HG03439 (cell line): ENCODE data around the gene CHIT1.

ENCODE experiments used
- ATAC-seq: cut with Tn5 transposase; IDR thresholded peaks from one replicate; pipeline ENCODE4 v1.9.1; 2021; ENCODE audit warnings: mild to moderate bottlenecking, moderate library complexity; ENCODE audit not compliant: unreplicated experiment

The CHIT1 gene

DNA sequence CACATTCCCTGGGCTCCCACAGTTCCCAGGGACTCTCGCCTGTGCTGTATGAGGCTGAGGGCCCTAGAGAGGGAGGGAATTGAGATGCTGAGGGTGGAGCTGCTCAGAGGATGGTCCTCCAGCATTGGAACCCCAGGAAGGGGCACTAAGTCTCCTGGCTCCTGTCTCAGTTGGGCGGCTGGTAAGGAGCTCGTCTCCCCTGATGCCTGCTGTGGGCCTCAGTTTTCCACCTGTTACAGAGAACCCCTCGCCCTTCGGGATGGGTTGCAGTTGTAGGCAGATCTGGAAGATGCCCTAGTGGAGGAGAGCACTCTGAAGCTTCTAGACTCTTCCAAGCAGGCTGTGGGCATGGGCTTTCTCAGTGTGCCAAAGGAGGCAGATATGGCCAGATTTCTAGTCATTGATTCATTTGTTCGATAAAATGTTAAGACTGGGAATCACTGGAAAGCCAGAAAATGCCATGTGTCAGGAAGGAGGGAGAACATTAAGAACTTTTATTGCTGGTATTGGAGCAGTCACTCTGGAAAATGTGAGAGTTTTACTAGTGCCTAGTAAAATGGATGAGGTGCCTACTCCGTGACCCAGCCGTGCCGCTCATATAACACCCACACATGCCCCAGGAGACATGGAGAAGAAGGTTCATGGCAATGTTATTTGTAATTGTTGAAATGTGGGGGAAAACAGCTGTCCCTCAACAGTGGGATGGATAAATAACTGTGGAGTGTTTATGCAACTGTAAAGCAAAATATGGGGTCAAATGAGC, 53.0 kb downstream of the CHIT1 start:
- no peak for ATAC-seq

DNA sequence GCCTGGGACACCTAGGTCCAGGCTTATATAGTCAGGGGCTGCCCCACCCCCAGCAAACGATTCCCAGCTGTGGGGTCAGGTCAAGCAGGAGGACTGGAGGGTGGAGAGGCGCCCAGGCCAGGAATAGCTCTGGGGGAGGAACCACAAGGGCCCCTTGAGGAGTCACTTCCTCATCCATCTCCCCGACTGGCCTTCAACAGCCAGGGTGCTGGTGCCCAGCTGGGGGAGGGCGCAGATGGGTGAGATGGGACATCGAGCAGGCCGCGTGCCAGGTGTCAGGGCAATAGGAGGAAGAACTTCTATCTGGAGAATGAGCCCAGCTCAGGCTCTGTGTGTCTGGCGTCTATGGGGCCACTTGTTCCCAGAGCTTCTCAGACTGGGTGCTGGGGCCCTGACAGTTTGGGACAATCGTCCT, 53.6 kb downstream of the CHIT1 start:
- no peak for ATAC-seq

DNA sequence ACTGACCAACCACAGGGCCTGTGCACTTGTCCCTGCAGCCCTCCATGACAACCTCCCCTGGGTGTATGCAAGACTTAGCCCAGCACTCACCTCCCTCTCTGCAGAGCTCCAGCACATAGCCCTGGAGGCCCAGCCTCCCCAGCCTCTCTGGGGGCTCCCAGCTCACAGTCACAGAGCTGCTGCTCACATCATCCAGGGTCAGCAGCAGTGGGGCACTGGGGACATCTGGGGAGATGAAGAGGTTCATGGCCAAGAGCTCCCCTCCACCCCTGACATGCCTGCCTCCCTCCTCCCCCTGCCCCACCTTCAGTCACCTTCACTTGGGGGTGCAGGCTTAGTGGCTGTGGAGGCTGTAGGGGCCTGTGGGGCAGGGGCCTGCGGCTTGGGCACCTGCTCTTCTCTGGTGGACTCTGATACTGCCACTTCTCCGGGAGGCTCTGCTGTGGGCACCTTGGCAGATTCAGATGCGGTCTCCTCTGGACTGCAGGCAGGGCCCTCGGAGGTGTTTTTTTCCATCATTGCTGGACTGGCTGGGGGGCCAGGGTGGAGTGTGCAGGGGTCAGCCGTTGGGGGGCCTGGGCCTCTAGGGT, 54.1 kb downstream of the CHIT1 start, which contains the start of gene MYBPH:
MYBPH (minus strand) TSS at position 590 of the 590 bp plus-strand sequence; CDS start at position 519, 71 bp downstream.
- no peak for ATAC-seq

GRCh38 chr1:203174324-203174985, 55.0 kb downstream of the CHIT1 start:
- no peak for ATAC-seq

GRCh38 chr1:203173566-203173965, 55.9 kb downstream of the CHIT1 start:
- ATAC-seq, result no peak

DNA sequence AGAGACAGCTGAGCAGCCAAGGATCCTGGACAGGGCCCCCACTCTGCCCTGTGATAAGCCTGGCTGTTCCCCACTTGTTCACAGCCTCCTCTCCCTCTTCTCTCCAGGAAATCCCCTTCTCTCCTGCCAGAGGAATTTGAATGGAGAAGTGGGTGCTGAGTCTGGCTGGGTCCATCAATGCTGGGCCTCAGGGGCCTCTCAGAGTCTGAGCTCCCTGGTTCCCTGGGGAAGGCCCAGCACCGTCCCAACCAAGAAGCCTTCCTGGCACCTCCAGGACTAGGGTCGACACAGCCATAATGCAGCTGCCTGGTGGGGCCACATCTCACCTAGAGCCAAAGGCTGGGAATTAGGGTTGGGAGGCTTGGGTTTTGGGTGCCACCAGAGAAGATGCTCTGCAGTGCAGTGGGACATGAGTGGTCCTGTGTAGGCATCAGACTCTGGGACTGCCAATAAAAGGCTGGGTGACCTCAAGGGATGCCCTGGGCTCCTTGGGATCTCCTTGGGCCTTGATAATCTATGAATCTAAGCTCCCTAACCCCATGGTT, 56.4 kb downstream of the CHIT1 start:
- ATAC-seq, result no peak

DNA sequence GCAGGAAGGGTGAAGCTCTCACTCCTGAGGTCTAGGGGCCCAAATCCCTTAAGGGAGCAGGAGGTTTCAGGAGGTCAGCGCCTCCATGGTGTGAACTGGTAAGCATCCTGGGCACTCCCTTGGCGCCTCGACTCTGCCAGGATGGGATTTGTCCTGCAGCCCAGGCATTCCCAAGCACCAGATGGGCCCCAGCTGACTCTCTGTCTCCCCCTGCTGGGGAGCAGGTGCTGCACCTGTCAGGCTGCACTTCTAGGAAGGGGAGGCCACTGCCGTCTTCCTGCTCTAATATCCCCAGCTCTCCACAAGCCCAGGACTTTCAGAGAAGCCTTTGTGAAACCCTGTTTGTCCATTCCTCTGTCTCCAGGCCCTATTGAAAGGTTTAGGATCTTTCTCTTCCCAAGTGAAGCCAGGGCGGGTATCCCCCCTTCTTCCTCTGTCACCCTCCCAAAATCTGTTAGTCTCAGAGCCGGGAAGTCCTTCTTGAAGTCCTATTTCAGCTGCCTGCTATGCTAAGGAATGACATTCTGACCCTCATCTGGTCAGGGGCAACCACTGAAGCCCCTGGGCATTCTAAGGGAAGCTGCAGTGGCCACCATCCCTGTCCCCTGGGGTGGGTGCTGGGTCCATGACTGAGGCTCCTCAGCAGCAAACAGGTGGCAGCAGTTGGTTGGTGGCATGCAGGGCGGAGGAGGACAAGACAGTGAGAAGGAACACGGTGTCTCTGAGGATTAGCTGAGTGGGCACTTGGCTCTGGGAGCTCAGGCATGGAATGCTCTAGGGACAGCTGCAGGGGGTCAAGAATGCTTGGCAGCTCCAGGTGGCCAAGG, 57.1 kb downstream of the CHIT1 start:
- no peak for ATAC-seq

- no peak for ATAC-seq
These were observed 57.9 kb downstream of the CHIT1 start for GRCh38 chr1:203171341-203172183.

DNA sequence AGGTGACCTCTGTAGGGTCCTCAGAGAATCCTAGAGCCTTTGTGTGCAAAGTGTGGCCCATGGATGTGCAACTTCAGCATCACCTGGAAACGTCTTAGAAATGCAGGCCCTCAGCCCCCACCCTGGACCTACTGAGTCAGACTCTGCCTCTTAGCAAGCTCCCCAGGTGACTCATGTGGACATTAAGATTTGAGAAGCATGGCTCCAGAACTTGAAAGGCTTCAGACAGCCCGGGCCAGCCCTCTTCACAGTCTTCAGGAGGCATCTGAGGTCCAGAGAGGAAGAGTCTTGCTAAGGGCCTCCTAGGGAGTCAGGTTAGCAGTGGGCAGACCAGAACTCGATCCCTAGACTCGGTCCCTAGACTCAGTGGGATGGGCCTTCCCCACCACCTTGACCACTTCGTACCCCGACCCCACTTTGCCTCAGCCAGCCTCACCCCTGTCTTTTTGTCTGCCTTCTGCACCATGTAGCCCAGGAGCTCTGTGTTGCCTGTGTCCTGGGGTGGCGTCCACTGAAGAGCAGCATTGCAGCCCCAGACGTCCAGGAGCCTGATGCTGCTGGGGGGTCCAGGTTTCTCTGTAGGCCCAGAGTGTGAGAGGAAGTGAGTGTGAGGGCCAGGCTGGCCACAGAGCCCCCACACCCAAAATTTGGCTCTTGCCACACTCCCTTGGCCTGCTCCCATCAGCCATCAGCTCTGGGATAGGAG, 58.7 kb downstream of the CHIT1 start:
- no peak for ATAC-seq

DNA sequence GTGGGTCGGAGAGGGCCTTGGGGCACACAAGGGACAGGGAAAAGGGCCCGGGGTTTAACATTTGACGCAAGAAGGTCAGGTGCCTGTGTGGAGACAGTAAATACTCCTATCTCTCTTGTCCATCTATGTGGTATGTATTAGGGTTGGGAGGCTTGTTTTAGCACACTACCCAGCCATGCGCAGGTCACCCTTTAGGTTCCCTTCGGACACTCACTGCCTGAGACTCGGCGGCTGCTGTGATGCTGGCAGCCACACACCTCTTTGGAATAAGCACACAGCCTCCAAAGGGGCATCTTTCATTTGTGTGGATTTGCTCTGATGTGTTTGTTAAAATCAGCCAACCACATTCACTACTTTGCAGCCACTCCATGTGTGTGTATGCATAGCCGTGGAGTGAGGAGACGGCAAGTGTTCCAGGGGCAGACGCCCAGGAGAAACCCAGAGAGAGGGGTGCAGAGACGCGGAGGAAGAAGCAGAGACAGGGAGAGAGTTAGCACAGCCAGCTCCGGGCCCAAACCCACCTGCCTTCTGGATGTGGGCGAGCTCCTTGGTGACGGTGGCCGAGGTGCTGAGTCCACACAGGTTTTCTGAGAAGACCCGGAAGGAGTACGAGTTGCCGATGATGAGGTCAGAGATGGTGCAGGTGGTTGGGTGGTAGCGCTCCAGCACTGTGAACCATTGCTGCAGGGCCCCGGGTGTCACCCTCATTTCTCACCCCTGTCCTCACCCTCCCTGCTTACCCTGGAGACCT, 59.5 kb downstream of the CHIT1 start:
- no peak for ATAC-seq

- ATAC-seq, result no peak
These were observed 60.5 kb downstream of the CHIT1 start for GRCh38 chr1:203168991-203169390.

DNA sequence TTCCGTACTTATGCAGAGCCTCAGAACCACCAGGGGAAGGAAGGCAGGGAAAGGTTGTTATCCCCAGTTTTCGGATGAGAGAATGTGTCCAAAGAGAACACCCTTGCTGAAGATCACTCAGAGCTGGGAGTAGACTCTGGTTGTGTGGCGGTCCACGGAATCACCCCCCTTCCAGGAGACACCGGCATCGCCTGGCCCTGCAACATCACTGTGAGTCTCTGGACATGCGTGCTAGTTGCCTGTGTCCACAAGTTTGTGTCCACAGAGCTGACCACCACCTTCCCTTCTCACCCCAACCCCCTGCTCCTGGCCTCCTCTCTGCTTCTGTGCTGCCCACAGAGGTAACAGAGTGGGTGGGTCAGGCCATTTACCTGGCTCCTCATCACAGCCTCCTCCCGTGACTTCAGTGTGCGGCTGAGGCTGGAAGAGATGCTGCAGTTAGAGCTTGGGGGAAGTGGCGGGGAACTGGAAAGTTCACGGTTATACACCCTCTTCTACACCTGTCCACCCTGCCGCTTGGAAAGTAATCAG, 61.2 kb downstream of the CHIT1 start:
- no peak for ATAC-seq

DNA sequence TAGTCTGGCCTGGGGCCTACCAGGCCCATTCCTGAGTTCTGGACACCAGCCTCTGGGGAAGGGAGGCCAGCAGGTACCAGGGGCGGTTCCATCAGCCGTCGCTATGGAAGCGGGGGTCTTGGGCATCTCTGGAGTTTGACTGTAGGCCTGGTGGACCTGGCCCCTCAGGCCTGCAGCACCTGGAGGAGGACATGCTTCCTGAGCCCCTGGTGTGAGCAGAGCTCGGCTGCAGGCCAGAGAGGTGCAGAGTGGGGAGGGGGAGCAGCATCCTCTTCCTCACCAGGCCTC, 61.6 kb downstream of the CHIT1 start:
- no peak for ATAC-seq

DNA sequence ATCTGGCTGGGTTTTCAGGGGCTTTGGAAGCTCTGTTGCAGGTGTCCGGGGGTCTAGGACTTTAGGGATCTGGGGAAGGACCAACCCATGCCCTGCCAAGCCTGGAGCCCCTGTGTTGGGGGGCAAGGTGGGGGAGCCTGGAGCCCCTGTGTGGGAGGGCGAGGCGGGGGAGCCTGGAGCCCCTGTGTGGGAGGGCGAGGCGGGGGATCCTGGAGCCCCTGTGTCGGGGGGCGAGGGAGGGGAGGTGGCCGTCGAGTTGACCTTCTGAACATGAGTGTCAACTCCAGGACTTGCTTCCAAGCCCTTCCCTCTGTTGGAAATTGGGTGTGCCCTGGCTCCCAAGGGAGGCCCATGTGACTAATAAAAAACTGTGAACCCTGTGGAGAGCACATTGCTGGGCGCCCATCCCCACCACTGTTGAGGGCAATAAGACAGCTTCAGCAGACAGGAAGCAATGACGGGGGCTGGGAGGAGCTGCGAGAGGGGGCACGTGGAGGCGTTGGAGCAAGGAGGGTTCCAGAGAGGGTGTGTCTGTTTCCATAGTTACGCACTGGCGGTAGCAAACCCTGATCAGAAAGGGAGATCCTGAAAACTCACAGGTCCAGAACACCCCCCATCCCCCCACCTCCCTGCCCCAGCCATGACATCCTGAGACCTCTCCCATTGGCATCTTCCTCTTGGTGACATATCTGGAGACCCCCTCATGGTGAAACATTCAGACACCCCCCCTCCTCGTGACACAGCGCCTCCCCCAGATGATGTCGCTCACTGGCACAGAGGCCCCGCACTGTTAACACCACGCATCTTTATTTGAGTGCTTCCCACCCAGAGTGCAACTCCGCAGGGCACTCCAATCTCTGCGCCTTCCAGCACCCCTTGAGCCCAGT, 62.2 kb downstream of the CHIT1 start:
- ATAC-seq, result no peak

DNA sequence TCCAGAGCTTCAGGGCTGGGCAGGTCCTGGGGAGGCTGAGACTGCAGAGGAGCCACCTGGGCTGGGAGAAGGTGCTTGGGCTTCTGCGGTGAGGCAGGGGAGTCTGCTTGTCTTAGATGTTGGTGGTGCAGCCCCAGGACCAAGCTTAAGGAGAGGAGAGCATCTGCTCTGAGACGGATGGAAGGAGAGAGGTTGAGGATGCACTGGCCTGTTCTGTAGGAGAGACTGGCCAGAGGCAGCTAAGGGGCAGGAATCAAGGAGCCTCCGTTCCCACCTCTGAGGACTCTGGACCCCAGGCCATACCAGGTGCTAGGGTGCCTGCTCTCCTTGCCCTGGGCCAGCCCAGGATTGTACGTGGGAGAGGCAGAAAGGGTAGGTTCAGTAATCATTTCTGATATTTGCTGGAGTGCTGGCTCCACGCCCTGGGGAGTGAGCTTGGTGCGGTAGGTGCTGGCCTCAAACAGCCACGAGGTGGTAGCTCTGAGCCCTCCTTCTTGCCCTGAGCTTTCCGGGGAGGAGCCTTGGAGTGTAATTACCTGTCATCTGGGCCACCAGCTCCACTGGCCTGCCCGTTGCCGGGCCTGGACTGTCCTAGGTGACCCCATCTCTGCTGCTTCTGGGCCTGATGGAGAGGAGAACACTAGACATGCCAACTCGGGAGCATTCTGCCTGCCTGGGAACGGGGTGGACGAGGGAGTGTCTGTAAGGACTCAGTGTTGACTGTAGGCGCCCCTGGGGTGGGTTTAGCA, 63.1 kb downstream of the CHIT1 start:
- ATAC-seq, result no peak
